ENCODE results near the gene CACFD1. TPM values are rescaled to one million over a fixed set of nuclear protein-coding genes. Genes with fewer than 3 reads are reported as not detected.

The CACFD1 gene
- total and polyA plus RNA-seq, 9 of the 15 experiments (the other 6 are each of a cell fraction or from before 2014, with no cell fraction given): 0.11 to 1.4 (median 1.1) TPM; not detected in 2

DNA sequence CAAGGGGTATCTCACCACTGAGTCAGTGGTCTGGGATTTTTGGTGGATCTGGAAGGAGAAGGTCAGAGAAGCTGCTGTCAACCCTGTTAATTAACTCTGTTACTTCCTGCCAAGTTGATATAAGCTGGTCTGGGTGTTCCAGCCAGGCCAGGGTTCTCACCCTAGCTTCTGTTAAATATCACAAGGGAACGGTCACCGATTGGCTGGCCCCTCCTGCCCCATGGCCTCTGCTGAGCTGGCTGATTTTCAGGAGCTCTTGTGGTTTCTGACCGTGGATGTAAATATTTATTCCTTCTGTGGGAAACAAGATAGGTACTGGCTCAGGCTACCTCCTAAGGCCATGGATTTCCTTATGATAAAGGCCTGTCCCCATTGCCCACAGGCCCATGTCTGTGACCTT lies 36.6 kb upstream of the CACFD1 start:
- H3K4me1 ChIP-seq (replicated peaks in 1 of 2; ENCODE audit: control insufficient read depth in 2 of 2, insufficient read depth in 2 of 2, low read length in 2 of 2): peaks cover 19 to 29% of the 10 kb centered on the region in 2 experiments; a peak in 4 of 5 replicates
- H3K9me1 ChIP-seq (ENCODE audit: control insufficient read depth, insufficient read depth, low read length): peaks cover 3% of the 10 kb centered on the region
- no peaks in the 10 kb centered on the region for H3K36me3 ChIP-seq (ENCODE audit: control insufficient read depth, insufficient read depth, low read length)
- BruUV-seq (replicated peaks): no TSS peak
- H4K20me1 ChIP-seq (replicated peaks; ENCODE audit: control insufficient read depth, insufficient read depth, low read length): no peaks in the 10 kb centered on the region
- DNase-seq (ENCODE audit: extremely low read depth in 1 of 4, low spot score in 3 of 4) (no peak), FAIRE-seq (peak; percentile 71), ATAC-seq (no peak)
- no peak overlapping the region for H2AFZ ChIP-seq (ENCODE audit: low read depth, low read length)
- in situ Hi-C loops (cut with MboI) (no loop called here), intact Hi-C loops (cut with micrococcal nuclease) (no loop called here)
- H3K4me2 ChIP-seq (ENCODE audit: insufficient read depth, low read length): no peak overlapping the region
- peak overlapping the region in 1 of 2 experiments; percentile 75; a peak in 2 of 4 replicates for H3K9ac ChIP-seq (ENCODE audit: insufficient read depth in 1 of 2, low read depth in 2 of 2, low read length in 2 of 2)
- no peak for TF ChIP-seq XRCC3 (IDR thresholded peaks at IDR 0.05)
- TF ChIP-seq, protein P1, sequence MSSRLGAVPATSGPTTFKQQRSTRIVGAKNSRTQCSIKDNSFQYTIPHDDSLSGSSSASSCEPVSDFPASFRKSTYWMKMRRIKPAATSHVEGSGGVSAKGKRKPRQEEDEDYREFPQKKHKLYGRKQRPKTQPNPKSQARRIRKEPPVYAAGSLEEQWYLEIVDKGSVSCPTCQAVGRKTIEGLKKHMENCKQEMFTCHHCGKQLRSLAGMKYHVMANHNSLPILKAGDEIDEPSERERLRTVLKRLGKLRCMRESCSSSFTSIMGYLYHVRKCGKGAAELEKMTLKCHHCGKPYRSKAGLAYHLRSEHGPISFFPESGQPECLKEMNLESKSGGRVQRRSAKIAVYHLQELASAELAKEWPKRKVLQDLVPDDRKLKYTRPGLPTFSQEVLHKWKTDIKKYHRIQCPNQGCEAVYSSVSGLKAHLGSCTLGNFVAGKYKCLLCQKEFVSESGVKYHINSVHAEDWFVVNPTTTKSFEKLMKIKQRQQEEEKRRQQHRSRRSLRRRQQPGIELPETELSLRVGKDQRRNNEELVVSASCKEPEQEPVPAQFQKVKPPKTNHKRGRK (tag; IDR thresholded peaks at IDR 0.05): no peak
- no peak for TF ChIP-seq NFATC3 (IDR thresholded peaks at IDR 0.05)
- TF ChIP-seq LCOR (CRISPR knock-in tag; IDR thresholded peaks at IDR 0.05): no peak
- no peak for TF ChIP-seq POLR2G (IDR thresholded peaks at IDR 0.05; ENCODE audit: low read depth, low read length)
- no peak for TF ChIP-seq RBM22 (IDR thresholded peaks at IDR 0.05; ENCODE audit: low read depth, low read length, poor library complexity, severe bottlenecking)
- TF ChIP-seq RFX1 (IDR thresholded peaks at IDR 0.05): no peak
- no peak for TF ChIP-seq FOS (IDR thresholded peaks at IDR 0.05; ENCODE audit: extremely low read depth, insufficient read length)
- TF ChIP-seq, protein P2, sequence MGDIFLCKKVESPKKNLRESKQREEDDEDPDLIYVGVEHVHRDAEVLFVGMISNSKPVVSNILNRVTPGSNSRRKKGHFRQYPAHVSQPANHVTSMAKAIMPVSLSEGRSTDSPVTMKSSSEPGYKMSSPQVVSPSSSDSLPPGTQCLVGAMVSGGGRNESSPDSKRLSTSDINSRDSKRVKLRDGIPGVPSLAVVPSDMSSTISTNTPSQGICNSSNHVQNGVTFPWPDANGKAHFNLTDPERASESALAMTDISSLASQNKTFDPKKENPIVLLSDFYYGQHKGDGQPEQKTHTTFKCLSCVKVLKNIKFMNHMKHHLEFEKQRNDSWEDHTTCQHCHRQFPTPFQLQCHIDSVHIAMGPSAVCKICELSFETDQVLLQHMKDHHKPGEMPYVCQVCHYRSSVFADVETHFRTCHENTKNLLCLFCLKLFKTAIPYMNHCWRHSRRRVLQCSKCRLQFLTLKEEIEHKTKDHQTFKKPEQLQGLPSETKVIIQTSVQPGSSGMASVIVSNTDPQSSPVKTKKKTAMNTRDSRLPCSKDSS (IDR thresholded peaks at IDR 0.05; ENCODE audit: low read depth, partially characterized antibody): no peak
- TF ChIP-seq ZNF23 (CRISPR knock-in tag; IDR thresholded peaks at IDR 0.05): no peak
- TF ChIP-seq SAFB2 (IDR thresholded peaks at IDR 0.05; ENCODE audit: borderline replicate concordance, low read depth, low read length, severe bottlenecking): no peak
- TF ChIP-seq, protein P3, sequence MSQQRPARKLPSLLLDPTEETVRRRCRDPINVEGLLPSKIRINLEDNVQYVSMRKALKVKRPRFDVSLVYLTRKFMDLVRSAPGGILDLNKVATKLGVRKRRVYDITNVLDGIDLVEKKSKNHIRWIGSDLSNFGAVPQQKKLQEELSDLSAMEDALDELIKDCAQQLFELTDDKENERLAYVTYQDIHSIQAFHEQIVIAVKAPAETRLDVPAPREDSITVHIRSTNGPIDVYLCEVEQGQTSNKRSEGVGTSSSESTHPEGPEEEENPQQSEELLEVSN (IDR thresholded peaks at IDR 0.05; ENCODE audit: borderline replicate concordance in 1 of 2, extremely low read depth in 1 of 2, insufficient read depth in 1 of 2, insufficient read length in 1 of 2, low read depth in 1 of 2, low read length in 1 of 2, poor library complexity in 1 of 2, severe bottlenecking in 1 of 2): no peak
- no peak for TF ChIP-seq ZNF551 (CRISPR knock-in tag; IDR thresholded peaks at IDR 0.05)
- WGBS (ENCODE audit: insufficient coverage, low coverage, missing lambda C conversion rate): 5% methylated on average over 3 of the region's 3 CpGs
- H3K9me3 ChIP-seq (replicated peaks; ENCODE audit: control insufficient read depth, insufficient read depth, low read depth, low read length): no peaks in the 10 kb centered on the region
- no peaks in the 10 kb centered on the region for H3K79me2 ChIP-seq (ENCODE audit: control insufficient read depth, insufficient read depth, low read length)
- no peak overlapping the region for H3K27ac ChIP-seq (ENCODE audit: extremely low read depth, low read depth, low read length)
- no peak overlapping the region for H3K4me3 ChIP-seq
- ChIA-PET CTCF (ENCODE audit: low intra/inter-chr PET ratio) (no interaction called here), POLR2A (interaction anchor here (0.8 kb wide), 1 partner anchor 14 kb away, joined by 4 read pairs; no protein-coding TSS in a partner anchor)
- peaks cover 24 to 34% of the 10 kb centered on the region in 2 experiments for H3K27me3 ChIP-seq (ENCODE audit: control insufficient read depth in 2 of 2, insufficient read depth in 2 of 2, low read length in 2 of 2)
